GM23338 (cell line): Measurements from ENCODE around the gene SYT13. TPM values are rescaled to one million over a fixed set of nuclear protein-coding genes. Genes with fewer than 3 reads are reported as not detected.

Source experiments
- ATAC-seq: fragments of 200-7000 bp; cut with Tn5 transposase; 3 replicates; pipeline ENCODE4 v1.9.1; 2020
- DNase-seq: peaks from one replicate; pipeline ENCODE4 v3.0.0-alpha.2; 2015; ENCODE audit warnings: low spot score
- H2AFZ ChIP-seq: fragments of 200-600 bp; sonication (generic); 2 replicates; pipeline ENCODE4 v1.8.0; 2016; ENCODE audit warnings: antibody characterized with exemption, mild to moderate bottlenecking, moderate library complexity
- H3F3A ChIP-seq: fragments of 200-600 bp; sonication (generic); replicated peaks from 2 replicates; pipeline ENCODE4 v1.8.0; 2017; ENCODE audit warnings: antibody characterized with exemption, mixed run types, low read depth
- H3K27ac ChIP-seq: fragments of 200-600 bp; sonication (generic); 2 replicates; pipeline ENCODE4 v1.6.1; 2016; ENCODE audit warnings: low read depth
- H3K27me3 ChIP-seq: fragments of 200-600 bp; sonication (generic); 2 replicates; pipeline ENCODE4 v1.8.0; 2016; ENCODE audit warnings: mild to moderate bottlenecking, mixed run types, moderate library complexity; ENCODE audit not compliant: insufficient read depth
- H3K36me3 ChIP-seq: fragments of 200-600 bp; sonication (generic); 2 replicates; pipeline ENCODE4 v1.8.0; 2016; ENCODE audit warnings: mild to moderate bottlenecking; ENCODE audit not compliant: insufficient read depth
- H3K4me1 ChIP-seq: fragments of 200-600 bp; sonication (generic); 2 replicates; pipeline ENCODE4 v1.8.0; 2016; ENCODE audit warnings: mild to moderate bottlenecking, moderate library complexity; ENCODE audit not compliant: insufficient read depth
- H3K4me2 ChIP-seq: fragments of 200-600 bp; sonication (generic); 2 replicates; pipeline ENCODE4 v1.7.1; 2017; ENCODE audit warnings: mixed run types
- H3K4me3 ChIP-seq: fragments of 200-600 bp; sonication (generic); 2 replicates; pipeline ENCODE4 v1.6.1; 2016; ENCODE audit warnings: mixed run types
- H3K79me2 ChIP-seq: fragments of 200-600 bp; sonication (generic); replicated peaks from 2 replicates; pipeline ENCODE4 v1.8.0; 2017; ENCODE audit warnings: mild to moderate bottlenecking; ENCODE audit not compliant: insufficient read depth
- H3K9me2 ChIP-seq: fragments of 200-600 bp; sonication (generic); 2 replicates; pipeline ENCODE4 v1.8.0; 2017; ENCODE audit not compliant: insufficient read depth
- H4K20me1 ChIP-seq: fragments of 200-600 bp; sonication (generic); replicated peaks from 2 replicates; pipeline ENCODE4 v1.8.0; 2017; ENCODE audit warnings: mild to moderate bottlenecking; ENCODE audit not compliant: insufficient read depth
- H3K27ac Mint-ChIP-seq: 2 replicates; pipeline ENCODE4 v1.8.0; 2020; ENCODE audit warnings: inconsistent platforms, mild to moderate bottlenecking, moderate library complexity, mixed read lengths
- H3K27me3 Mint-ChIP-seq: 3 replicates; pipeline ENCODE4 v1.8.0; 2022; ENCODE audit warnings: low read depth, mild to moderate bottlenecking, moderate library complexity, mixed read lengths, inconsistent platforms; ENCODE audit not compliant: insufficient read depth, poor library complexity
- H3K36me3 Mint-ChIP-seq: 3 replicates; pipeline ENCODE4 v1.8.0; 2021; ENCODE audit warnings: low read depth, mild to moderate bottlenecking, inconsistent platforms, moderate library complexity, mixed read lengths
- H3K4me1 Mint-ChIP-seq: 3 replicates; pipeline ENCODE4 v1.8.0; 2020; ENCODE audit warnings: mild to moderate bottlenecking, inconsistent platforms, mixed read lengths
- H3K4me3 Mint-ChIP-seq: 3 replicates; pipeline ENCODE4 v1.8.0; 2021; ENCODE audit warnings: moderate library complexity, mild to moderate bottlenecking, inconsistent platforms, mixed read lengths
- H3K9me3 Mint-ChIP-seq: 3 replicates; pipeline ENCODE4 v1.8.0; 2020; ENCODE audit warnings: moderate library complexity, mild to moderate bottlenecking, inconsistent platforms, mixed read lengths
- CREB1 ChIP-seq: fragments of 250-450 bp; sonication (Bioruptor Pico); IDR thresholded peaks from 2 replicates; pipeline ENCODE4 v1.5.0; 2020; ENCODE audit warnings: low read depth, mild to moderate bottlenecking, moderate library complexity
- EZH2 ChIP-seq: fragments of 200-600 bp; sonication (generic); IDR thresholded peaks from one replicate; pipeline ENCODE4 v1.8.0; 2017; ENCODE audit warnings: antibody characterized with exemption, mild to moderate bottlenecking, low read depth; ENCODE audit not compliant: unreplicated experiment
- EZH2phosphoT487 ChIP-seq: fragments of 200-600 bp; sonication (generic); IDR thresholded peaks from one replicate; pipeline ENCODE4 v1.8.1; 2018; ENCODE audit warnings: antibody characterized with exemption; ENCODE audit not compliant: unreplicated experiment
- JUNB ChIP-seq: IDR thresholded peaks from one replicate; pipeline ENCODE4 v1.6.1; 2016; ENCODE audit warnings: antibody characterized with exemption; ENCODE audit not compliant: unreplicated experiment
- NANOG ChIP-seq: IDR thresholded peaks from 2 replicates; pipeline ENCODE4 v1.6.1; 2016; ENCODE audit warnings: antibody characterized with exemption, borderline replicate concordance
- POLR2AphosphoS5 ChIP-seq: IDR thresholded peaks from 2 replicates; pipeline ENCODE4 v1.6.1; 2016; ENCODE audit warnings: antibody characterized with exemption, low read depth
- STAT1 ChIP-seq: IDR thresholded peaks from one replicate; pipeline ENCODE4 v1.6.1; 2016; ENCODE audit warnings: antibody characterized with exemption; ENCODE audit not compliant: unreplicated experiment
- ZNF114 ChIP-seq: fragments of 250-450 bp; sonication (Bioruptor Pico); IDR thresholded peaks from 2 replicates; pipeline ENCODE4 v1.5.0; 2020; ENCODE audit warnings: mild to moderate bottlenecking, moderate library complexity
- ZNF331 ChIP-seq: fragments of 250-450 bp; sonication (Bioruptor Pico); IDR thresholded peaks from 2 replicates; pipeline ENCODE4 v1.5.0; 2020; ENCODE audit warnings: low read depth, mild to moderate bottlenecking, moderate library complexity
- polyA plus RNA-seq: library from polyadenylated mRNA; unstranded; fragments of >200 nt; fragmentation: Nextera tagmentation; extraction: Ambion mirVana; gene quantifications from 2 replicates; pipeline ENCODE4 v1.2.1, GENCODE V29; 2016
- total RNA-seq: library from RNA; depleted of rRNA; stranded (reverse); fragments of >200 nt; shearing (Covaris generic); gene quantifications from 2 replicates; pipeline ENCODE4 v1.2.3, GENCODE V29; 2014
- TF ChIP-seq, protein P1 (sequence below): IDR thresholded peaks from 2 replicates; pipeline ENCODE4 v1.6.1; 2016; ENCODE audit warnings: antibody characterized with exemption
- TF ChIP-seq, protein P2 (sequence below): IDR thresholded peaks from one replicate; pipeline ENCODE4 v1.6.1; 2018; ENCODE audit warnings: antibody characterized with exemption; ENCODE audit not compliant: unreplicated experiment
- TF ChIP-seq, protein P3 (sequence below): fragments of 250-450 bp; sonication (Bioruptor Pico); IDR thresholded peaks from 2 replicates; pipeline ENCODE4 v1.5.0; 2020; ENCODE audit warnings: mild to moderate bottlenecking, moderate library complexity
- TF ChIP-seq, protein P4 (sequence below), 2 experiments: fragments of 200-600 bp in 1 of 2; sonication (generic) in 1 of 2; conservative IDR thresholded peaks; 2 replicates each; pipeline versions ENCODE4 v1.5.1 to v1.6.1; 2016 to 2017; ENCODE audit warnings: antibody characterized with exemption in 2 of 2, low read depth in 2 of 2, mild to moderate bottlenecking in 2 of 2, moderate library complexity in 1 of 2

Gene SYT13
- total and polyA plus RNA-seq, 2 experiments from 2014 or later: 3.4 to 16.3 TPM

DNA sequence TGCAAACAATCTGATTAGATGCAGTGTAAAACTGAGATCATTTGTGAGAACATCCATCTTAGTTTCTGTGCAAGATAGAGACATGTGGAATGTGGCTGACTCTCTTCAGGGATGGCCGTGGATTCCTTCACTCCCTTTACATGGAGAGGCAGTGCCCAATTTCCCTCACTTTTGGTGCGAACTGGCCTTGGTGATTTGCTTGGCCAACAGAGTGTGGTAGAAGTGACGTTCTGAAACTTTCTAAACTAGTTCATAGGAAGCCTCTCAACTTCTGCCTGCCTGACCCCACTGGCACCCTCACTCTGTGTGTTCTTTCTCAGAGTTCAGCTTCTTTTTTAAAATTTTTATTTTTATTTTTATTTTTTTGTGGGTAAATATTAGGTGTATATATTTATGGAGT is 9.9 kb upstream of the SYT13 start:
- Histone ChIP-seq H3K4me2 (no peak overlapping the region), H3K27me3 (peaks cover 7% of the 10 kb centered on the region; the same call in 1 of the 2 replicates), H3F3A (no peaks in the 10 kb centered on the region), H3K36me3 (no peaks in the 10 kb centered on the region), H2AFZ (no peak overlapping the region), H3K4me1 (0 out of 2 replicates have a peak, but pooled peaks cover 3% of the 10 kb centered on the region), H3K9me2 (no peaks in the 10 kb centered on the region), H4K20me1 (peaks cover 6% of the 10 kb centered on the region; the same call in 1 of the 2 replicates), H3K79me2 (no peaks in the 10 kb centered on the region), H3K4me3 (no peak overlapping the region), H3K27ac (no peak overlapping the region)
- H3K9me3 Mint-ChIP-seq: no peaks in the 10 kb centered on the region; the same call in 2 of the 3 replicates
- no peak overlapping the region for H3K4me3 Mint-ChIP-seq
- no peaks in the 10 kb centered on the region for H3K36me3 Mint-ChIP-seq
- TF ChIP-seq ZNF114 (CRISPR knock-in tag) (no peak), POLR2AphosphoS5 (no peak), STAT1 (no peak), NANOG (no peak), ZNF331 (no peak), CREB1 (CRISPR knock-in tag) (no peak), JUNB (no peak), EZH2phosphoT487 (no peak), EZH2 (no peak)
- TF ChIP-seq, protein P1, sequence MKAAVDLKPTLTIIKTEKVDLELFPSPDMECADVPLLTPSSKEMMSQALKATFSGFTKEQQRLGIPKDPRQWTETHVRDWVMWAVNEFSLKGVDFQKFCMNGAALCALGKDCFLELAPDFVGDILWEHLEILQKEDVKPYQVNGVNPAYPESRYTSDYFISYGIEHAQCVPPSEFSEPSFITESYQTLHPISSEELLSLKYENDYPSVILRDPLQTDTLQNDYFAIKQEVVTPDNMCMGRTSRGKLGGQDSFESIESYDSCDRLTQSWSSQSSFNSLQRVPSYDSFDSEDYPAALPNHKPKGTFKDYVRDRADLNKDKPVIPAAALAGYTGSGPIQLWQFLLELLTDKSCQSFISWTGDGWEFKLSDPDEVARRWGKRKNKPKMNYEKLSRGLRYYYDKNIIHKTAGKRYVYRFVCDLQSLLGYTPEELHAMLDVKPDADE: no peak
- TF ChIP-seq, protein P2, sequence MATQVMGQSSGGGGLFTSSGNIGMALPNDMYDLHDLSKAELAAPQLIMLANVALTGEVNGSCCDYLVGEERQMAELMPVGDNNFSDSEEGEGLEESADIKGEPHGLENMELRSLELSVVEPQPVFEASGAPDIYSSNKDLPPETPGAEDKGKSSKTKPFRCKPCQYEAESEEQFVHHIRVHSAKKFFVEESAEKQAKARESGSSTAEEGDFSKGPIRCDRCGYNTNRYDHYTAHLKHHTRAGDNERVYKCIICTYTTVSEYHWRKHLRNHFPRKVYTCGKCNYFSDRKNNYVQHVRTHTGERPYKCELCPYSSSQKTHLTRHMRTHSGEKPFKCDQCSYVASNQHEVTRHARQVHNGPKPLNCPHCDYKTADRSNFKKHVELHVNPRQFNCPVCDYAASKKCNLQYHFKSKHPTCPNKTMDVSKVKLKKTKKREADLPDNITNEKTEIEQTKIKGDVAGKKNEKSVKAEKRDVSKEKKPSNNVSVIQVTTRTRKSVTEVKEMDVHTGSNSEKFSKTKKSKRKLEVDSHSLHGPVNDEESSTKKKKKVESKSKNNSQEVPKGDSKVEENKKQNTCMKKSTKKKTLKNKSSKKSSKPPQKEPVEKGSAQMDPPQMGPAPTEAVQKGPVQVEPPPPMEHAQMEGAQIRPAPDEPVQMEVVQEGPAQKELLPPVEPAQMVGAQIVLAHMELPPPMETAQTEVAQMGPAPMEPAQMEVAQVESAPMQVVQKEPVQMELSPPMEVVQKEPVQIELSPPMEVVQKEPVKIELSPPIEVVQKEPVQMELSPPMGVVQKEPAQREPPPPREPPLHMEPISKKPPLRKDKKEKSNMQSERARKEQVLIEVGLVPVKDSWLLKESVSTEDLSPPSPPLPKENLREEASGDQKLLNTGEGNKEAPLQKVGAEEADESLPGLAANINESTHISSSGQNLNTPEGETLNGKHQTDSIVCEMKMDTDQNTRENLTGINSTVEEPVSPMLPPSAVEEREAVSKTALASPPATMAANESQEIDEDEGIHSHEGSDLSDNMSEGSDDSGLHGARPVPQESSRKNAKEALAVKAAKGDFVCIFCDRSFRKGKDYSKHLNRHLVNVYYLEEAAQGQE: no peak
- TF ChIP-seq, protein P3, sequence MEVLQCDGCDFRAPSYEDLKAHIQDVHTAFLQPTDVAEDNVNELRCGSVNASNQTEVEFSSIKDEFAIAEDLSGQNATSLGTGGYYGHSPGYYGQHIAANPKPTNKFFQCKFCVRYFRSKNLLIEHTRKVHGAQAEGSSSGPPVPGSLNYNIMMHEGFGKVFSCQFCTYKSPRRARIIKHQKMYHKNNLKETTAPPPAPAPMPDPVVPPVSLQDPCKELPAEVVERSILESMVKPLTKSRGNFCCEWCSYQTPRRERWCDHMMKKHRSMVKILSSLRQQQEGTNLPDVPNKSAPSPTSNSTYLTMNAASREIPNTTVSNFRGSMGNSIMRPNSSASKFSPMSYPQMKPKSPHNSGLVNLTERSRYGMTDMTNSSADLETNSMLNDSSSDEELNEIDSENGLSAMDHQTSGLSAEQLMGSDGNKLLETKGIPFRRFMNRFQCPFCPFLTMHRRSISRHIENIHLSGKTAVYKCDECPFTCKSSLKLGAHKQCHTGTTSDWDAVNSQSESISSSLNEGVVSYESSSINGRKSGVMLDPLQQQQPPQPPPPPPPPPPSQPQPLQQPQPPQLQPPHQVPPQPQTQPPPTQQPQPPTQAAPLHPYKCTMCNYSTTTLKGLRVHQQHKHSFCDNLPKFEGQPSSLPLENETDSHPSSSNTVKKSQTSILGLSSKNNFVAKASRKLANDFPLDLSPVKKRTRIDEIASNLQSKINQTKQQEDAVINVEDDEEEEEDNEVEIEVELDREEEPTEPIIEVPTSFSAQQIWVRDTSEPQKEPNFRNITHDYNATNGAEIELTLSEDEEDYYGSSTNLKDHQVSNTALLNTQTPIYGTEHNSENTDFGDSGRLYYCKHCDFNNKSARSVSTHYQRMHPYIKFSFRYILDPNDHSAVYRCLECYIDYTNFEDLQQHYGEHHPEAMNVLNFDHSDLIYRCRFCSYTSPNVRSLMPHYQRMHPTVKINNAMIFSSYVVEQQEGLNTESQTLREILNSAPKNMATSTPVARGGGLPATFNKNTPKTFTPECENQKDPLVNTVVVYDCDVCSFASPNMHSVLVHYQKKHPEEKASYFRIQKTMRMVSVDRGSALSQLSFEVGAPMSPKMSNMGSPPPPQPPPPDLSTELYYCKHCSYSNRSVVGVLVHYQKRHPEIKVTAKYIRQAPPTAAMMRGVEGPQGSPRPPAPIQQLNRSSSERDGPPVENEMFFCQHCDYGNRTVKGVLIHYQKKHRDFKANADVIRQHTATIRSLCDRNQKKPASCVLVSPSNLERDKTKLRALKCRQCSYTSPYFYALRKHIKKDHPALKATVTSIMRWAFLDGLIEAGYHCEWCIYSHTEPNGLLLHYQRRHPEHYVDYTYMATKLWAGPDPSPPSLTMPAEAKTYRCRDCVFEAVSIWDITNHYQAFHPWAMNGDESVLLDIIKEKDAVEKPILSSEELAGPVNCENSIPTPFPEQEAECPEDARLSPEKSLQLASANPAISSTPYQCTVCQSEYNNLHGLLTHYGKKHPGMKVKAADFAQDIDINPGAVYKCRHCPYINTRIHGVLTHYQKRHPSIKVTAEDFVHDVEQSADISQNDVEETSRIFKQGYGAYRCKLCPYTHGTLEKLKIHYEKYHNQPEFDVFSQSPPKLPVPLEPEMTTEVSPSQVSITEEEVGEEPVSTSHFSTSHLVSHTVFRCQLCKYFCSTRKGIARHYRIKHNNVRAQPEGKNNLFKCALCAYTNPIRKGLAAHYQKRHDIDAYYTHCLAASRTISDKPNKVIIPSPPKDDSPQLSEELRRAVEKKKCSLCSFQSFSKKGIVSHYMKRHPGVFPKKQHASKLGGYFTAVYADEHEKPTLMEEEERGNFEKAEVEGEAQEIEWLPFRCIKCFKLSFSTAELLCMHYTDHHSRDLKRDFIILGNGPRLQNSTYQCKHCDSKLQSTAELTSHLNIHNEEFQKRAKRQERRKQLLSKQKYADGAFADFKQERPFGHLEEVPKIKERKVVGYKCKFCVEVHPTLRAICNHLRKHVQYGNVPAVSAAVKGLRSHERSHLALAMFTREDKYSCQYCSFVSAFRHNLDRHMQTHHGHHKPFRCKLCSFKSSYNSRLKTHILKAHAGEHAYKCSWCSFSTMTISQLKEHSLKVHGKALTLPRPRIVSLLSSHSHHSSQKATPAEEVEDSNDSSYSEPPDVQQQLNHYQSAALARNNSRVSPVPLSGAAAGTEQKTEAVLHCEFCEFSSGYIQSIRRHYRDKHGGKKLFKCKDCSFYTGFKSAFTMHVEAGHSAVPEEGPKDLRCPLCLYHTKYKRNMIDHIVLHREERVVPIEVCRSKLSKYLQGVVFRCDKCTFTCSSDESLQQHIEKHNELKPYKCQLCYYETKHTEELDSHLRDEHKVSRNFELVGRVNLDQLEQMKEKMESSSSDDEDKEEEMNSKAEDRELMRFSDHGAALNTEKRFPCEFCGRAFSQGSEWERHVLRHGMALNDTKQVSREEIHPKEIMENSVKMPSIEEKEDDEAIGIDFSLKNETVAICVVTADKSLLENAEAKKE (CRISPR knock-in tag): no peak
- TF ChIP-seq, protein P4, sequence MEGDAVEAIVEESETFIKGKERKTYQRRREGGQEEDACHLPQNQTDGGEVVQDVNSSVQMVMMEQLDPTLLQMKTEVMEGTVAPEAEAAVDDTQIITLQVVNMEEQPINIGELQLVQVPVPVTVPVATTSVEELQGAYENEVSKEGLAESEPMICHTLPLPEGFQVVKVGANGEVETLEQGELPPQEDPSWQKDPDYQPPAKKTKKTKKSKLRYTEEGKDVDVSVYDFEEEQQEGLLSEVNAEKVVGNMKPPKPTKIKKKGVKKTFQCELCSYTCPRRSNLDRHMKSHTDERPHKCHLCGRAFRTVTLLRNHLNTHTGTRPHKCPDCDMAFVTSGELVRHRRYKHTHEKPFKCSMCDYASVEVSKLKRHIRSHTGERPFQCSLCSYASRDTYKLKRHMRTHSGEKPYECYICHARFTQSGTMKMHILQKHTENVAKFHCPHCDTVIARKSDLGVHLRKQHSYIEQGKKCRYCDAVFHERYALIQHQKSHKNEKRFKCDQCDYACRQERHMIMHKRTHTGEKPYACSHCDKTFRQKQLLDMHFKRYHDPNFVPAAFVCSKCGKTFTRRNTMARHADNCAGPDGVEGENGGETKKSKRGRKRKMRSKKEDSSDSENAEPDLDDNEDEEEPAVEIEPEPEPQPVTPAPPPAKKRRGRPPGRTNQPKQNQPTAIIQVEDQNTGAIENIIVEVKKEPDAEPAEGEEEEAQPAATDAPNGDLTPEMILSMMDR (conservative IDR thresholded peaks at IDR 0.05; ENCODE audit: low read depth in 2 of 2): no peak
- DNase-seq (no peak), ATAC-seq (no peak)
- H3K27ac Mint-ChIP-seq: no peak overlapping the region
- H3K4me1 Mint-ChIP-seq: peaks cover 11% of the 10 kb centered on the region
- H3K27me3 Mint-ChIP-seq: peaks cover 9% of the 10 kb centered on the region
